OCI-LY1 (cell line): ENCODE measurements around the gene OR52I1.

Experiments
- H2AFZ ChIP-seq: fragments of 200-600 bp; sonication (generic), shearing (Covaris generic); 2 replicates; pipeline ENCODE4 v1.6.0; 2014; ENCODE audit warnings: antibody characterized with exemption, mild to moderate bottlenecking, low read length
- H3F3A ChIP-seq: fragments of 200-600 bp; sonication (generic), shearing (Covaris generic); 2 replicates; pipeline ENCODE4 v1.6.0; 2014; ENCODE audit warnings: mild to moderate bottlenecking, antibody characterized with exemption, low read length, moderate library complexity; ENCODE audit not compliant: insufficient read depth
- H3K27ac ChIP-seq: fragments of 200-600 bp; sonication (generic); 2 replicates; pipeline ENCODE4 v1.5.1; 2014; ENCODE audit warnings: low read length, mixed run types, mild to moderate bottlenecking, low read depth; ENCODE audit not compliant: poor library complexity, severe bottlenecking
- H3K27me3 ChIP-seq: fragments of 200-600 bp; sonication (generic); 2 replicates; pipeline ENCODE4 v1.6.0; 2014; ENCODE audit warnings: antibody characterized with exemption, mild to moderate bottlenecking, low read length, moderate library complexity; ENCODE audit not compliant: insufficient read depth
- H3K36me3 ChIP-seq: fragments of 200-600 bp; sonication (generic); 2 replicates; pipeline ENCODE4 v1.6.1; 2014; ENCODE audit warnings: mild to moderate bottlenecking, antibody characterized with exemption, low read length, moderate library complexity, mixed read lengths; ENCODE audit not compliant: insufficient read depth
- H3K4me1 ChIP-seq: fragments of 200-600 bp; sonication (generic); 2 replicates; pipeline ENCODE4 v1.5.1; 2014; ENCODE audit warnings: mild to moderate bottlenecking, low read length, moderate library complexity; ENCODE audit not compliant: insufficient read depth, severe bottlenecking
- H3K4me2 ChIP-seq: fragments of 200-600 bp; sonication (generic), shearing (Covaris generic); 2 replicates; pipeline ENCODE4 v1.6.1; 2014; ENCODE audit warnings: low read length
- H3K4me3 ChIP-seq: fragments of 200-600 bp; sonication (generic); 2 replicates; pipeline ENCODE4 v1.5.1; 2014; ENCODE audit warnings: low read length, low read depth, mild to moderate bottlenecking, mixed read lengths; ENCODE audit not compliant: poor library complexity, severe bottlenecking
- H3K79me2 ChIP-seq: fragments of 200-600 bp; shearing (Covaris generic); 2 replicates; pipeline ENCODE4 v1.6.1; 2016; ENCODE audit warnings: mixed run types, low read length, mixed read lengths; ENCODE audit not compliant: insufficient read depth
- H3K9ac ChIP-seq: fragments of 200-600 bp; sonication (generic), shearing (Covaris generic); 2 replicates; pipeline ENCODE4 v1.6.1; 2014; ENCODE audit warnings: mild to moderate bottlenecking, low read length, mixed read lengths
- H3K9me2 ChIP-seq: fragments of 200-600 bp; sonication (generic), shearing (Covaris generic); 2 replicates; pipeline ENCODE4 v1.6.1; 2014; ENCODE audit warnings: low read depth, mild to moderate bottlenecking, low read length, mixed read lengths
- H3K9me3 ChIP-seq: fragments of 200-600 bp; shearing (Covaris generic); 2 replicates; pipeline ENCODE4 v1.6.1; 2014; ENCODE audit warnings: low read length, mixed read lengths
- H4K20me1 ChIP-seq: fragments of 200-600 bp; sonication (generic), shearing (Covaris generic); 2 replicates; pipeline ENCODE4 v1.6.0; 2016; ENCODE audit warnings: mild to moderate bottlenecking, low read length; ENCODE audit not compliant: insufficient read depth
- CTCF ChIP-seq: fragments of 200-600 bp; sonication (generic), shearing (Covaris generic); IDR thresholded peaks from 2 replicates; pipeline ENCODE4 v1.5.1; 2017; ENCODE audit warnings: mild to moderate bottlenecking, antibody characterized with exemption, low read length, moderate library complexity, mixed read lengths
- EZH2 ChIP-seq: fragments of 200-600 bp; sonication (generic), shearing (Covaris generic); IDR thresholded peaks from 2 replicates; pipeline ENCODE4 v1.8.0; 2017; ENCODE audit warnings: borderline replicate concordance, mixed run types, mild to moderate bottlenecking, antibody characterized with exemption, low read length, moderate library complexity, mixed read lengths

OR52I1 gene

GRCh38 chr11:4636962-4637661 is 43.3 kb downstream of the OR52I1 start, which contains the start of gene OR51D1:
OR51D1 (plus strand) TSS chr11:4637477; CDS start chr11:4639791, 2,314 bp downstream.
- TF ChIP-seq EZH2 (no peak), CTCF (peak; percentile 86)
- Histone ChIP-seq H3K27me3 (no peaks in the 10 kb centered on the region), H3F3A (no peaks in the 10 kb centered on the region), H3K4me3 (no peak within 1 kb of the TSS), H3K4me1 (no peaks in the 10 kb centered on the region), H3K9me2 (no peaks in the 10 kb centered on the region), H3K9ac (no peak within 1 kb of the TSS), H3K9me3 (no peaks in the 10 kb centered on the region), H3K79me2 (no peaks in the 10 kb centered on the region), H4K20me1 (no peaks in the 10 kb centered on the region), H3K36me3 (no peaks in the 10 kb centered on the region), H2AFZ (no peak within 1 kb of the TSS), H3K27ac (no peak within 1 kb of the TSS), H3K4me2 (no peak within 1 kb of the TSS)

- H3K4me3 ChIP-seq: no peak overlapping the region
- H3K27me3 ChIP-seq: no peaks in the 10 kb centered on the region
- H3F3A ChIP-seq: no peaks in the 10 kb centered on the region
- no peaks in the 10 kb centered on the region for H3K9me2 ChIP-seq
- no peak overlapping the region for H2AFZ ChIP-seq
- H3K4me2 ChIP-seq: no peak overlapping the region
- H3K27ac ChIP-seq: no peak overlapping the region
- H3K9ac ChIP-seq: no peak overlapping the region
- H3K36me3 ChIP-seq: no peaks in the 10 kb centered on the region
- H3K79me2 ChIP-seq: no peaks in the 10 kb centered on the region
- H3K9me3 ChIP-seq: no peaks in the 10 kb centered on the region
- H3K4me1 ChIP-seq: no peaks in the 10 kb centered on the region
- H4K20me1 ChIP-seq: no peaks in the 10 kb centered on the region
- TF ChIP-seq EZH2 (no peak), CTCF (no peak)
These were observed 43.8 kb downstream of the OR52I1 start for GRCh38 chr11:4637662-4638047.

GRCh38 chr11:4639931-4640330 is 46.1 kb downstream of the OR52I1 start:
- H3K9me2 ChIP-seq: no peaks in the 10 kb centered on the region
- no peaks in the 10 kb centered on the region for H3K9me3 ChIP-seq
- H3K79me2 ChIP-seq: no peaks in the 10 kb centered on the region
- no peaks in the 10 kb centered on the region for H3K4me1 ChIP-seq
- no peak overlapping the region for H3K4me2 ChIP-seq
- H3F3A ChIP-seq: no peaks in the 10 kb centered on the region
- no peak overlapping the region for H3K27ac ChIP-seq
- no peaks in the 10 kb centered on the region for H3K36me3 ChIP-seq
- no peak overlapping the region for H2AFZ ChIP-seq
- no peaks in the 10 kb centered on the region for H3K27me3 ChIP-seq
- H3K9ac ChIP-seq: no peak overlapping the region
- H3K4me3 ChIP-seq: no peak overlapping the region
- TF ChIP-seq CTCF: no peak
- no peak for TF ChIP-seq EZH2
- H4K20me1 ChIP-seq: no peaks in the 10 kb centered on the region
